Neural cell (in vitro differentiated cells): ENCODE data around the gene PIP4K2A. TPM values are rescaled to one million over a fixed set of nuclear protein-coding genes. Genes with fewer than 3 reads are reported as not detected.

Experiments
- H2AFZ ChIP-seq: fragments of 200-600, 300-800 bp; sonication (generic), shearing (Covaris generic); 2 replicates; pipeline ENCODE4 v1.6.0; 2014; ENCODE audit warnings: low read depth, mild to moderate bottlenecking, antibody characterized with exemption, low read length, moderate library complexity
- H3F3A ChIP-seq: fragments of 200-600 bp; shearing (Covaris generic); 2 replicates; pipeline ENCODE4 v1.6.1; 2016; ENCODE audit warnings: mild to moderate bottlenecking, moderate library complexity, mixed read lengths, antibody characterized with exemption, low read length; ENCODE audit not compliant: insufficient read depth, poor library complexity, severe bottlenecking
- H3K27ac ChIP-seq: fragments of 200-600, 300-800 bp; sonication (generic), shearing (Covaris generic); 2 replicates; pipeline ENCODE4 v1.5.1; 2014; ENCODE audit warnings: mild to moderate bottlenecking, low read length, moderate library complexity
- H3K27me3 ChIP-seq: fragments of 300-800, 200-600 bp; sonication (generic), shearing (Covaris generic); 2 replicates; pipeline ENCODE4 v1.6.0; 2014; ENCODE audit warnings: mild to moderate bottlenecking, low read depth, low read length, moderate library complexity; ENCODE audit not compliant: insufficient read depth
- H3K36me3 ChIP-seq: fragments of 300-800, 200-600 bp; sonication (generic), shearing (Covaris generic); 2 replicates; pipeline ENCODE4 v1.5.1; 2014; ENCODE audit warnings: mild to moderate bottlenecking, antibody characterized with exemption, low read length, moderate library complexity; ENCODE audit not compliant: insufficient read depth
- H3K4me2 ChIP-seq: fragments of 300-800, 200-600 bp; sonication (generic), shearing (Covaris generic); 2 replicates; pipeline ENCODE4 v1.6.0; 2014; ENCODE audit warnings: mild to moderate bottlenecking, low read length
- H3K4me3 ChIP-seq: fragments of 300-800, 200-600 bp; sonication (generic), shearing (Covaris generic); 2 replicates; pipeline ENCODE4 v1.5.1; 2014; ENCODE audit warnings: mild to moderate bottlenecking, low read length, moderate library complexity
- H3K79me2 ChIP-seq: fragments of 200-600 bp; shearing (Covaris generic); replicated peaks from 2 replicates; pipeline ENCODE4 v1.6.0; 2014; ENCODE audit warnings: mild to moderate bottlenecking, low read length, moderate library complexity; ENCODE audit not compliant: insufficient read depth
- H3K9ac ChIP-seq: fragments of 300-800, 200-600 bp; sonication (generic), shearing (Covaris generic); 2 replicates; pipeline ENCODE4 v1.6.1; 2016; ENCODE audit warnings: mild to moderate bottlenecking, low read length, mixed read lengths
- H3K9me2 ChIP-seq: fragments of 200-600 bp; shearing (Covaris generic); 2 replicates; pipeline ENCODE4 v1.6.1; 2016; ENCODE audit warnings: mild to moderate bottlenecking, low read length, mixed read lengths; ENCODE audit not compliant: insufficient read depth
- H3K9me3 ChIP-seq: fragments of 200-600, 300-800 bp; sonication (generic), shearing (Covaris generic); 2 replicates; pipeline ENCODE4 v1.6.1; 2016; ENCODE audit warnings: mild to moderate bottlenecking, mixed run types, low read length, moderate library complexity, mixed read lengths
- H4K20me1 ChIP-seq: fragments of 200-600 bp; shearing (Covaris generic); 2 replicates; pipeline ENCODE4 v1.6.1; 2016; ENCODE audit warnings: mild to moderate bottlenecking, mixed run types; ENCODE audit not compliant: insufficient read depth
- CTCF ChIP-seq: fragments of 450-650 bp; IDR thresholded peaks from 2 replicates; pipeline ENCODE4 v1.5.1; 2014; ENCODE audit warnings: antibody characterized with exemption, mild to moderate bottlenecking, moderate library complexity; ENCODE audit not compliant: poor library complexity, severe bottlenecking
- EP300 ChIP-seq: fragments of 450-650 bp; conservative IDR thresholded peaks from 2 replicates; pipeline ENCODE4 v1.6.1; 2014; ENCODE audit warnings: antibody characterized with exemption, mild to moderate bottlenecking, moderate library complexity; ENCODE audit not compliant: poor library complexity, severe bottlenecking
- EZH2 ChIP-seq: fragments of 200-600, 300-800 bp; shearing (Covaris generic), sonication (generic); IDR thresholded peaks from 2 replicates; pipeline ENCODE4 v1.6.1; 2014; ENCODE audit warnings: antibody characterized with exemption, low read length, borderline replicate concordance, mild to moderate bottlenecking; ENCODE audit not compliant: insufficient read depth, poor library complexity, severe bottlenecking
- MXI1 ChIP-seq: fragments of 450-650 bp; conservative IDR thresholded peaks from 2 replicates; pipeline ENCODE4 v1.6.1; 2014; ENCODE audit warnings: antibody characterized with exemption, mild to moderate bottlenecking; ENCODE audit not compliant: poor library complexity, severe bottlenecking
- POLR2AphosphoS5 ChIP-seq: IDR thresholded peaks from 2 replicates; pipeline ENCODE4 v1.6.1; 2012
- RAD21 ChIP-seq: fragments of 450-650 bp; conservative IDR thresholded peaks from 2 replicates; pipeline ENCODE4 v1.6.1; 2014; ENCODE audit warnings: antibody characterized with exemption, mild to moderate bottlenecking, moderate library complexity
- REST ChIP-seq: IDR thresholded peaks from 2 replicates; pipeline ENCODE4 v1.6.1; 2012; ENCODE audit warnings: borderline replicate concordance
- SMC3 ChIP-seq: fragments of 450-650 bp; conservative IDR thresholded peaks from 2 replicates; pipeline ENCODE4 v1.6.1; 2014; ENCODE audit warnings: antibody characterized with exemption, mild to moderate bottlenecking, moderate library complexity; ENCODE audit not compliant: poor library complexity
- TAF1 ChIP-seq: IDR thresholded peaks from 2 replicates; pipeline ENCODE4 v1.6.1; 2012; ENCODE audit warnings: low read depth
- polyA plus RNA-seq: library from polyadenylated mRNA; depleted of rRNA; stranded (reverse); fragments of >200 nt; gene quantifications from 2 replicates; pipeline ENCODE4 v1.2.3, GENCODE V29; 2014

The PIP4K2A gene
- polyA plus RNA-seq, 1 donor from 2014 or later, result 12.6 TPM

GRCh38 chr10:22620140-22620857 is 94.1 kb downstream of the PIP4K2A start:
- no peak overlapping the region for H2AFZ ChIP-seq
- no peaks in the 10 kb centered on the region for H3K36me3 ChIP-seq
- no peak overlapping the region for H3K4me3 ChIP-seq
- H3K9ac ChIP-seq, result no peak overlapping the region
- no peak overlapping the region for H3K27ac ChIP-seq
- H3F3A ChIP-seq, result no peaks in the 10 kb centered on the region
- H4K20me1 ChIP-seq, result no peaks in the 10 kb centered on the region
- no peaks in the 10 kb centered on the region for H3K79me2 ChIP-seq
- H3K9me3 ChIP-seq, result no peaks in the 10 kb centered on the region
- H3K4me2 ChIP-seq, result no peak overlapping the region
- TF ChIP-seq CTCF (no peak), TAF1 (no peak), RAD21 (no peak), EP300 (no peak), SMC3 (no peak), MXI1 (no peak), REST (no peak)
- no peaks in the 10 kb centered on the region for H3K9me2 ChIP-seq
- no peaks in the 10 kb centered on the region for H3K27me3 ChIP-seq

GRCh38 chr10:22619101-22619500 is 95.3 kb downstream of the PIP4K2A start:
- Histone ChIP-seq H3F3A (no peaks in the 10 kb centered on the region), H3K9me2 (no peaks in the 10 kb centered on the region), H3K36me3 (no peaks in the 10 kb centered on the region), H3K79me2 (no peaks in the 10 kb centered on the region), H4K20me1 (no peaks in the 10 kb centered on the region), H3K4me3 (no peak overlapping the region), H3K9me3 (no peaks in the 10 kb centered on the region), H3K27ac (no peak overlapping the region), H3K9ac (no peak overlapping the region), H3K27me3 (no peaks in the 10 kb centered on the region), H3K4me2 (no peak overlapping the region), H2AFZ (no peak overlapping the region)
- TF ChIP-seq EP300, result no peak
- no peak for TF ChIP-seq MXI1
- TF ChIP-seq SMC3, result no peak
- TF ChIP-seq EZH2, result no peak
- TF ChIP-seq TAF1, result no peak
- no peak for TF ChIP-seq CTCF
- TF ChIP-seq REST, result no peak
- TF ChIP-seq RAD21, result no peak
- no peak for TF ChIP-seq POLR2AphosphoS5
